ENCODE results near the gene RAPGEF5.
A peak's percentile ranks its signal among the peaks of the same experiment; 100 is the strongest.

Gene RAPGEF5

DNA sequence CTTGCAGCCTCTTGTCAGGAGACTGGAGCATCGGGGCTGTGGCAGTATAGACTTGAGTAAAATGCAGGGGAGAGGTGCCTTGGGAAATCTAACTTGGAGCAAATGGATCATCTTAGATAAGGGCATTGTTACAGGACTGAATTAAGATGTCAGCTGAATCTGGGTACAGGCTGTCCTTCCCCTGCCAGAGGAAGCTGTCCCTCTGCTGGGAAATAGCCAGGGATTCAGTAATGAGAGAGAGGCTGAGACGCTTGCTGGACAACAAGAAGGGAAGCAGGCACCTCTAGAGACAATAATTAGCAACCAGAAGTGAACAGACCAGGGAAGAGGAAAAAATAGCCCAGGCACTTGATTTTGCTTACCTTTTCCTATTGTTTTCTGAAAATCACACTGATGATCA is 20.7 kb upstream of the RAPGEF5 start:
- DNase-seq: no peak

DNA sequence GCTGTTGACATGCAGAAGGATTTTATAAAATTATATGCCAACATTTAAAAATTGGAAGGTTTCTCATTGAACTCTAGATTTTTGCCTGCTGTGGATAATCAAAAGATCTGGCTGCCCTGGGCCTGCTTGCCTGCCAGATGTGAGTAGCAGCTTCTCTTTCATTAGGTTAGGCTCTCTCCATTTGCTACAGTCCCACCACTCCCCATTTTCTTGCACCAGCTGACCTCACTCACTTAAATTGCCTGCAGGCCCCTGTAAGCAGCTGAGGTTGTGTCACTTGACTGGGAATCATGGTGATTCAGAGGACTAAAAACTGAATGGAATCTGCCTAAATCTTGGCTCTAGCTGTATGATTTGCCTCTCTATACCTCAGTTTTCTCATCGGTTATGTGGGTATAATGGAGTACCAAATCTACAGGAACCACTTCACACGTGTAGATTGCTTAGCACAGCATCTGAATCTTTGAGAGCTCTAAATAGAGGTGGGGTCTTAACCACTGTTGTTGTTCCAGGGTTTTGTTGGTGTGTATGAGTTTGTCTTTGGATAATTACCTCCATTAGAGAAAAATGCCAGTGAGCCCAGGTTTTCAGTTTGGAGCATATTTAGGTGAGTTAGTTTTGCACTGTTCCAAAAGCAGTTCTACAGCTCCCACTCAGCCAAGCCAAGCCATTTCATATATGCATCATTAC is 18.6 kb upstream of the RAPGEF5 start:
- DNase-seq: no peak

DNA sequence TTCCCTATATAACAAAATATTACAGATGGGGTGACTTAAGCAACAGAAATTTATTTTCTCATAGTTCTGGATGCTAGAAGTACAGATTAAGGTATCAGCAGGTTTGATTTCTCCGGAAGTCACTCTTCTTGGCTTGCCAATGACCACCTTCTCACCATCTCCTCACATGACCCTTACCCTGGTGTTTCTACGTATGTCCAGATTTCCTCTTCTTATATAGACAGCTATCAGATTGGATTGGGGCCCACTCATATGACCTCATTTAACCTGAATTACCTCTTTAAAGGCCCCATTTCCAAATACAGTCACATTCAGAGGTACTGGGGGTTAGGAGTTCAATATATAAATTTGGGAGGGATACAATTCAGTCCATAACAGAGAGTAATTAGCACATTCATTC is 17.0 kb upstream of the RAPGEF5 start:
- no peak for DNase-seq

DNA sequence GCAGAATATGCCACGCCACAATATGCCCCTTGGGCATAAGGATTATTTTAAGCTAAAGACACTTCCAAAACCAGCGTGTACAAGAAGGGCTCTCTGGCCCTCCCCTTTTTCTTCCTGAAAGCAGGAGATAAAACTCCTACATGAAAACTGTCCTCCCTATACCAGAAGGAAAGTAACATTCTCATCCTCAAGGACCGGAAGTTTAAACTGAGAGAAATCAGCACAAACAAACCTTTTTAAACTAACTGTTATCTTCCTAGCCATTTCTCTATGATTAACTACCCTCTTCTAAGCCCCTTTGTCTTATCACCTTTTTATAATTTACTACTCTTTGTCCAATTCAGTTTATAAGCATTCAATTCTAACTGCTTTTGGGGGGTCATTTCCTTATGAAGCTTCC is 16.4 kb upstream of the RAPGEF5 start:
- no peak for DNase-seq

DNA sequence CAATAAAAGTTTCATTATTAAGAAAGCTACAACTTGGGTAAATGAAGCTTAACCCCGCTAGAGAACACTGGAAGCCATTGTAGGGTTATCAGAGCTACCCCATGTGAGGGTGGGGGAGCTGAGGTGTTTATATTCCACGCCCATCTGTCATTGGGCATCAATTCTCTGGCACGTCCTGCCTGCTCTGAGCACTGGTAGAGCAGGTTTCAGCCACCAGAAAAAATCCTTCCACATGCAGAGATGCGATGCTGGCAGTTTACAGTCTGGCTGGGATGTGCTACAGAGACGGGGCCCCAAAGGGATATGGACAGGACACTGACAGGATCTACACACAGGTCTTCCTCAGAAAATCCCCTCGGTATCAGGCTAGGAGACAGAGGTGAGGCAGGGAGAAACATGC is 15.9 kb upstream of the RAPGEF5 start:
- no peak for DNase-seq

DNA sequence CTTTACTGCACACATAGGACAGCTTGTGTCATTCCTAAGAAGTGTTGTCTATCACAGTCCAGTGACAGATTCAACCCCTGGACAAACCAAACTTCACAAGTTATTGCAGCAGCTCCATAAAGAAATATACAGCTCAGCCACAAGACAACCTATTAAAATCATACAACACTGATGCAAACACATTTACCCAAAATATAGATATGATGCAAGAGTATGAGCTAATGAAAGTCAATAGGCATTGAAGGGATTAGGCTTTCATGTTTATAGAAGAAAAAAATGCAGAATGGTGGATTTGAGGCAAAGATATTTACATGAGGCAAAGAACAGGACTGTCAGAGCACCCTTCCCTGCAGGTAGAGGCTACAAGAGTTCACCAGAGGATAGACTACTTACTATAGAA is 14.9 kb upstream of the RAPGEF5 start:
- DNase-seq: no peak

DNA sequence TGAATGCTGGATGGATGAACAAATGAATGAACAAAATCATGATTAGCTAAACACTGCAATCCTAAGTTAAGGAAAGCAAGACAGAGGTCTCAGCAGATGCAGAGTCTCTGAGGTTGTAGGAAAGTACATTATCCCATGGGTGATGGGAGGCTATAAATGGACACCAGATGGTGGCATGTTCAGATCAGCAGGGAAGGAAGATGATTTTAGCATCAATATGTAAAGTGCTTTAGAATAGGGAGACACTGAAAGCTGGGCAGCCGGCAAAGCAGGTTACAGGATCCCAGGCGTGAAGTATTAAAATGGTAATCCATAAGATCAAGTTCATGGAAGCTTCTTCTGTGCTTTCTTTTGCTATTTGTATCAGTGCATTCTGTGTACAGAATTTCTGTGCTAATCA is 7.9 kb upstream of the RAPGEF5 start:
- no peak for DNase-seq

DNA sequence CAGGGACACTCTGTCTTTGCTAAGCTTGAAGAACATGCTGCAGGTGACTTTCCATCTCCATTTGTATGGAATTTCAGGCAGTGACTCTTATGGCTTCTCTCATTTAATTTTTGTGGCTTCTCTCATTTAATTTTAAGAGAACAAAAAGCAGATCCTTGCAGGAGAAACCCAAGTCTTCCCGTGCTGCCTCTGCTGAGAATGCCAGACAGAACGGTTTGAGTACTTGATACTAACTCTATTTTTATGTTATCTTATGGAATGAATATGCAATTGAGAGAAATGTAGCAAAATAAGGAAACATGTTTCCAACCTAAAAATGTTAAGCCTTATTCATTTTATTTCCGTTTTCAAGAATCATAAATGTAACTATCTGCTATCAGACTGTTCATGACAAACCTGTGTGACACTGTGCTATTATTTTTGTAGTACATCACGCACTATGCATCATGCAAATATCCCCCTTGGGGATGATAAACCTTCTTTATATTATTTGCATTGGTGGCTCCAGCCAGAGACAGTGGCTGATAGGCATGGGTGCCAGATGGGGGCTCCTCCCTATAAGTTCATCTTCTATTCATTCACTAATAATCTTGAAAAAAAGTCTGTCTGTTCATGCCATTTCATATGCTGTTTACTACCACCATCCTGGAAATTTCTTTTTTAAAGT is 6.9 kb upstream of the RAPGEF5 start:
- DNase-seq: no peak

DNA sequence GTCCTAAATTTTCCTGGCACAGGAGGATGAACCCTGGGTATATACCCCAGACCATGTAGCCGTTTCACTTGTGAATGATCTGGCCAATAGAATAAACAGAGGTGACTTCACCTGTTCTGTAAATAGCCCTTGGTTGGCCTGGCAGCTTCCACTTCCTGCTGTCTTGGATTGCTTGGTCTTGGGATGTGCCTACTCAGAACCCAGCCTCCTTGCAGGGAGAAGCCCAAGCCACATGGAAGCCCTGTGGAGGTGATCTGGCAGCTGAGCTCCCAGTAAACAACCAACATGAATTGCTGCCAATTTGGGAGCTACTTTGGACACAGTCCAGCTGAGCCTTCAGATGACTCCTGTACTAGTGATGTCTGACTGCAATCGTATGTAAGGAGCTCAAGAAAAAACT is 4.8 kb upstream of the RAPGEF5 start:
- DNase-seq: no peak

DNA sequence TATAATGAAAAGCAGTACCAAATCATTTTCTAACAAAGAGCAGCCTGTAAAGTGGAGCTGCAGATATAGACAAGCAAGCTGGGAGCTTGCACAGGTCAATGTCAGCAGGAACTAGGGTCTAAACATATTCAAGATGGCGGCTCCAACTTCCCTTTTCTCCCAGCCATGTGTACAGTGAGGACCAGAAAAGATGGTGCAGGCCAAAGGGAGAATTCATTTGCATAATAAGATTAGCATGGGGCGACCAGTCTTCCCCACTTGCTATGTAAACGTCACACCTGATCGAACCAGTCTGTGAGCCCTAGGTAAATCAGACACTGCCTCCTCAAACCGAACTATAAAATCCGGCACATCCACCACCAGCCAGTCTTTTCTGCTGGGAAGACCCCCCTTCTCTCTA is 4.4 kb upstream of the RAPGEF5 start:
- DNase-seq: no peak

DNA sequence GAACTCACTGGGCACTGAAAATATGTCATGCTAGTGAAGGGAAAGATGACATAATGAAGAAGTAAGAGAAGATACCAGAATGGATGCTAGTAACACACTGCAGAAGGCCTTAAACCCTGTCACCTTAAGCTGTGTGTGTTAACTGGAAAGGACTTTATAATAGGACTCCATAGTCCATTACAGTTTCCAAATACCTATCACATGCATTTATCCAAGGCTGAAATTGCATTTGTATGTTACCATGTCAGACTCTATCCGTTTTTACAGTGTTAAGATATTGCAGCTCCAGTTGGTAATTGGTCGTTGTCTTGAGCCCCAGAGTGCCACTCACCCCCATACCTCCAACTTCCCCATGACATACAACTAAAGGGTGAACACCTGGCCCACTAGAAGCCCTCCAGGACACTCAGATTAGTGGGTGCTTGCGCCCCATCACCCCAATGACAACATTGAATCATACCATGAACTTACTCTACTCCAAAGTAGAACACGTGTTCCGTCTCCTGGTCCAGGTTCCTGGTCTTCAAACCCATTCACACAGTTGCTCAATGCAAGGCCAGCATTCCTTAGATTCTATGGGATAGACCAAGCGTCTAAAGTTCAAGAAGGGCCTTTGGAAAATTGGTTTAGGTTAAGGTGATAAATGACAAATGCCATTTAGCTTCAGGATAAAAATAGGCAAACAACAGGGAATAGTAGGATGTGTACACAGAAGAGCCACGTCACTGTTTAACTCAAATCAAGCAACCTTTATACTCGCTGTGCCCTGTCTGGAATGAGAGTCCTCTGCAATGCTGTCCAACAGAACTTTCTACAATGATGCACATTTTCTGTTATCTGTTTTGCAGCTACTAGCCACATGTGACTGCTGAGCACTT is 2.1 kb upstream of the RAPGEF5 start:
- DNase-seq: no peak

DNA sequence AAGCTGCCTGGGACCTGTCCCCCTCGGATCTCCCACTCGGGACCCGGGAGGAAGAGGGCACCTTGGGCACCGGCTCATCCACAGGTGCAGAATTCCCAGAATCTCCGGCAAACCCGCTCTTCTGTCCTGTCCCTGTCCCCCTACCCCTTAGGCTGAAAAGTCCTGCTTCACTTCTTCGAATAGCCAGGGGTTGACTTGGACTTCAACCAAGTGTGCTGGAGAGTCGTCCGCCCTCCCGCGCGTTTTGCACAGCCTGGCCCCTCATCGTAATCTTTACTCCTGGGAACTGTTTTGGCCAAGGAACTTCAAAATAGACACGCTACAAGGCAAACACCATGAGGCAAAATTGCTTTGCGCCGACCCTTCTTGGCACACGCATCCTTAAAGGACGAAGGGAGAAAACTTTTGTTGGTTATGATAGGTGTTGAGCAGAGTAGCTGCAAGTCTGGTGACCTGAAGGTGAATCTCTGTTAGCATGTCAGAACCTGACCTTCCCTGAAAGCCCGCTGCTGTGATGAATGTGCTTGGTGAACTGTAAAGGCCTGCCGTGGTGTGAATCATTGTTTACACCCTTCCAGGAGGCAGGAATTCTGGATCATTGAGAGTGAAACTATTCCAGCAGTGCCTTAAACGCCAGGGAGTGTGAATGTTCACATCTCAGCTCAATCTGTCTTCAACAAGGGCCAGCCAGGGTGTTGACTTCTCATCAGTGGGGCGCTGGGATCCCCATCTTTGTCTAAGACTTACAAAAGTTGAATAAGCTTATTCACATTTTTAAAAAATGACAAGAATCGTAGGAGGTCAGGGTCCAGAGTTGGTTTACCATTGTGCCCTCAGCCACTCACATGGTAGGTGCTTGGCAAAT is 589 bp upstream of the RAPGEF5 start:
- peak; percentile 7 for DNase-seq

DNA sequence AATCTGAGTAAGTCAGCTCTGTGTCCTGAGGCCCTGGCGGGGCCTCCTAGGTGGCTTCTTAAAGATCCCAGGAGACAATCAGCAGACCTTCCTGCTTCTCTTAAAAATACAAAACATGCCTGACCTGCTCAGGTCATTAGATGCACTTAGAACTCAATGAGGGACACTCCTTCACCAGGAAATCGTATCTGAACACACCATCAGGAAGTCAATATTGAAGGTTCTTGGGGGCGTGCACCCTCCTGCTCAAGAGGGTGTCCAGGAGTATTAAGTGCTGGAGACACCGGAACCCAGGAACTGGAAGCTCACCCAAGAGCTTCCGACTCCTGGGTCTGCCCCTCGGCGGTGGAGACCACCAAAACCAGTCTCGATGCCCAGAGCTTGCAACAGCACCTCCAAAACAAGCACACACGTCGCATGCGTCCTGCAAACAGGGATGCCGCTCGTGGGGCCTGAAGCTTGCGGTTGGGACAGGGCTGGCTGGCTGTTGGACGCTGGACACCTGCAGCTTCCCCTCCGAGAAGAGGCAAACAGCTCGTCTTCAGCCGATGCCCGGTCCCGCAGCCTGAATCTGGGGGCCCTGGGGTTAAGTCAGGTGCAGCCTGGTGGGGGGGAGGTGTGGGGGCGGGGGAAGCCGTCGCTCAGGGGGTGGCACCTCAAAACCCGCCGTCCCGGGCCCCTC is 803 bp downstream of the RAPGEF5 start:
- DNase-seq: no peak

DNA sequence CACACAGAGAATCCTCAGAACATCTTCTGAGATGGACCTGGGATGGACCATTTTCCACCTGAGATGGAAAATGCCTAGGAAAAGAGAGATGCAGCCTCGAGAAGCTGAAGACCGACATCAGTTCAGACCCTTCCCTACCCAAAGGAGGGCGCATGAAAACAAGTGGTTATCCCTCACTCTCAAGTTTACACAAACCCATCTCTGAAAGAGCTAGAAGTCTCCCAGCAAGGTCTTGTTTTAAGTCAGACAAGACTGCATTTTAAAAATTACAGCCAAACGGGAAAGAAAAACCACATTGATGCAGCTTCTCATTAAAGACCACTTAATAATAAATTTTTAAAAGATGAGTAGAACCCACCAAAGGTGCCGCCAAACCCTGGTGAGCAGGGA is 1.3 kb downstream of the RAPGEF5 start:
- DNase-seq: no peak

DNA sequence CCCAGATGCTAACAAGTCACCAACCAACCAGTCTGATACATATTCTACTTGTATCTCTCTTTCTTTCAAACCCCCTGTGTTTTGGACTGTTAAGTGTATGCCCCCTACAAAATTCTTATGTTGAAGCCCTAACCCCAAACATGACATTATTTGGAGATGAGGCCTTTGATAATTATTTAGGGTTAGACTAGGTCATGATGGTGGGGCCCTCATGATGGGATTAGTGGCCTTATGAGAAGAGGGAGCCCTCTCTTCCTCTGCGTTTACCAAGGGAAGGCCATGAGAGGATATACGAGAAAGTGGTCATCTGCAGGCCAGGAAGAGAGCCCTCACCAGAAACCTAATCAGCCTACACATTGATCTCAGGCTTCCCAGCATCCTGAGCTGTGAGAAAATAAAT is 2.5 kb downstream of the RAPGEF5 start:
- no peak for DNase-seq

DNA sequence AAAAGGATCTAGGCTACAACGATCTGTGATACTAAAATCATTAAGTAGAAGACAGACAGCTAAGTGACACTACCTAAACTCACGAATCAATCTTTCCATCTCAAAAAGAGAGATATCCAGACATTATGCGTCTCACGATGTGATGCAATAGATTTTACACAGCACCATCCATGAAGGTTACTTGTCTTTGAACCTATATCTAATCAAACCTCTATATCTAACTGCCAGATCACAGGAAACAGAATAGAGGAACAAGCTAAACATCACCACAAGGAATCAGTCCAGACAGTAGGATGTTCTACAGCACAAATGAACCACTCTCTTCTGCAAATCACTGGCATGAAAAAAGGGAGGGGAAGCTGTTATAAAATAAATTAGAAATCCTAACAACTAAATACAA is 4.1 kb downstream of the RAPGEF5 start:
- DNase-seq: no peak

DNA sequence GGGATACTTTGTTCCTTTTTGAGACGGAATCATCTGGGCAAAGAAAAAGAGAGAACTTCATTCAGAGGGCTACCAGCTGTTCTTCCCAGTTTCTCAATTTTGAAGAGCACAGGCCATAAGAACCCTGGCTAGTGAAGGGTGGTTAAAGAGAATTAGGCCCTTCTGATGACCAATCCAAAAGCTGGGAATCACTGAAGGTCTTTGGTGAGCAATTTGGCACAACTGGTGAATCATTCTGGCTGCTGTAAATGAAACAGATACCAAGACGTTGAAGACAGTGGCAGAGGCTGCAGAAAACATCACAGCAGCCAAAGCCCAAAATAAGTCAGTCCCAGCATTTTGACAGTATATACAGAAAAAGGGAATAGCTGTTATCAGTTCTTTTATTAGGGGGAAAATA is 5.1 kb downstream of the RAPGEF5 start:
- DNase-seq: no peak

DNA sequence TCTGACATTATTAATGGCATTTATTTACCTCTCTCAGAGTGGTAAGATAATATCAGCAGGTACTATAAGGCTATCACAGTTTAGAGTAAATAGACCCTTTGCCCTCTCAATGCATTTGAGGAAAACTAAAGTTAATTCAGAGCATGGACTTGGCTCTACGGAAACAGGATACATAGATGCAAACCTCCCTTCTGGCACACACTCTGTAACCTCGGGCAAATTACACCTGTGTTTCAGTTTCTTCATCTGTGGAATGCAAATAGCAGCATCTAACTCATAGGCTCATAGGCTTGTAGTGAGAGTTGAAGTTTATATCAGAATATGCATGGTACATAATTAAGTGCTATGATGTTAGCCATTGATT is 5.6 kb downstream of the RAPGEF5 start:
- no peak for DNase-seq

DNA sequence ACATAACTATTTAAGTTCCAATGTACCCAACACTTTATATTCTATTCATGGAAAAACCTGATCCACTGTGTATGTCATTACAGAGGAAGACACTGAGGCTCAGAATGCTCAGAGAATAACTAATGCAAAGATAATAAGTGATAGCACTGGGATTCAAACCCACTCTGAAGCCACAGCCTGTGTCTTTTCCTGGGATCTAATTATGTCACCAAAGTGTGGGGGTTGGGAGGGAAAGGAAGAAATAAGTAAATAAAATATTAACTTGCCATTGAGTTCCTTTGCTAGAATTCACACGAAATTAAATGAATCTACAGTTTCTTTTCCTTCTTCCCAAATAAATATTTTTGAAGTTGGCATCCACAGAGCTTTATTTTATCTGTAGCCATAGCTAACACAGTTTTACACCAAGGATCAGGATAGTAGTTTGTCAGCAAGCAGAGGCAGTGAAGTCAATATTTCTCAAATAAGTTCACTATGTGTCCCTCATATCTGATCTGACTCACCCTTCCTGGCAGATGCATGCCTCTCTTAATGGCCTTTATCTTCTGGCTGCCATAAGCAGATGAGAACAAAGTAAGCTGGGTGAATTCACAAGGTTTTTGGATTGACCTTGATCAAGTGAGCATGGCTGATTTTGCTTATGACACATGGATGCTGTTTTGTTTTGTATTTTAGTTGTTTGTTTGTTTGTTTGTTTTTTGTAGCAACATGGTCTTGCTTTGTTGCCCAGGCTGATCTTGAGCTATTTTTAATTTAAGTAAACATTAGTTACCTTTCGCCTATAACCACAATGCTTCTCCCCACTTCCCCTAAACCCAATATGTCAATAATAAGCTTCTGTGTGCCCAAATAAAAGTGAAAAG is 6.3 kb downstream of the RAPGEF5 start:
- peak; percentile 9 for DNase-seq

DNA sequence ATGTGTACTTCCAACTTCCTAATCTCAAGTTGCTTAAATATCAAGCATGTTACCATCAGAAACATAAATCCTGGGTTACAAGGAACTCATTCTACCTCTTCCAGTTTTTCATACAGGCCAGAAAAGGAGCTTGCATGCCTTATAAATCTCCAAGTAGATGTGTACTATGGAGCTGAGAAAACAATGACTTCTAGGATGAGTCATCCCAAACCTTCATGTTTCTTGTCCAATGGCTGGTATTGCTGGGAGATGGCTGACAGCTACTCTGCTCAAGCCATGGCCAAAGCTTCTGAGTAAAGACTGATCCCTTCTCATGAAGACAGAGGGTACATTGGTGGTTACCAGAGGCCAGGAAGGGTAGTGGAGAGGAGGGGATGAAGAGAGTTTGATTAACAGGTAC is 8.6 kb downstream of the RAPGEF5 start:
- peak; percentile 7 for DNase-seq

Data from fibroblast of skin of back (primary cell).